Peyer's patch (tissue), 4 donors: ENCODE data around the gene PTGIR. TPM values are rescaled to one million over a fixed set of nuclear protein-coding genes. Genes with fewer than 3 reads are reported as not detected.

Experiments used
- DNase-seq, 3 donors: peaks; one replicate each; pipeline ENCODE4 v3.0.0-alpha.2; 2017 to 2019
- H3K27ac ChIP-seq, 4 donors: fragments of 200-600 bp; sonication (generic); one replicate each; pipeline ENCODE4 v1.5.1; 2016 to 2019
- H3K27me3 ChIP-seq, 2 donors: fragments of 200-600 bp; sonication (generic); one replicate each; pipeline ENCODE4 v1.5.1; 2019
- H3K36me3 ChIP-seq, 3 donors: fragments of 200-600 bp; sonication (generic); one replicate each; pipeline ENCODE4 v1.5.1; 2016 to 2019
- H3K4me1 ChIP-seq, 4 donors: fragments of 200-600 bp; sonication (generic); one replicate each; pipeline ENCODE4 v1.5.1; 2016 to 2019
- H3K4me3 ChIP-seq, 4 donors: fragments of 200-600 bp; sonication (generic); 1 replicate in 3 of 4; 2 replicates in 1 of 4; pipeline ENCODE4 v1.5.1; 2016 to 2019; ENCODE audit warnings: mild to moderate bottlenecking in 1 of 4
- H3K9me3 ChIP-seq, 4 donors: fragments of 200-600 bp; sonication (generic); one replicate each; pipeline ENCODE4 v1.5.1; 2016 to 2019; ENCODE audit warnings: mild to moderate bottlenecking in 1 of 4
- CTCF ChIP-seq, 6 experiments: fragments of 450-650 bp in 4 of 6; fragments of 200-600 bp in 2 of 6; sonication (generic) in 1 of 6; IDR thresholded peaks; one replicate each; pipeline ENCODE4 v1.5.1; 2017 to 2019; ENCODE audit warnings: antibody characterized with exemption in 6 of 6, mild to moderate bottlenecking in 3 of 6, moderate library complexity in 1 of 6
- POLR2A ChIP-seq, 2 donors: fragments of 450-650 bp; IDR thresholded peaks; one replicate each; pipeline ENCODE4 v1.5.1; 2017; ENCODE audit warnings: antibody characterized with exemption in 2 of 2, mild to moderate bottlenecking in 2 of 2, moderate library complexity in 2 of 2
- total RNA-seq, 4 donors: library from RNA; depleted of rRNA; stranded (reverse); fragments of >200 nt; gene quantifications; one replicate each; pipeline ENCODE4 v1.1.0, GENCODE V29; 2016

Gene PTGIR, protein sequence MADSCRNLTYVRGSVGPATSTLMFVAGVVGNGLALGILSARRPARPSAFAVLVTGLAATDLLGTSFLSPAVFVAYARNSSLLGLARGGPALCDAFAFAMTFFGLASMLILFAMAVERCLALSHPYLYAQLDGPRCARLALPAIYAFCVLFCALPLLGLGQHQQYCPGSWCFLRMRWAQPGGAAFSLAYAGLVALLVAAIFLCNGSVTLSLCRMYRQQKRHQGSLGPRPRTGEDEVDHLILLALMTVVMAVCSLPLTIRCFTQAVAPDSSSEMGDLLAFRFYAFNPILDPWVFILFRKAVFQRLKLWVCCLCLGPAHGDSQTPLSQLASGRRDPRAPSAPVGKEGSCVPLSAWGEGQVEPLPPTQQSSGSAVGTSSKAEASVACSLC
- 1 to 10 TPM in 2 of 4 donors, not detected in 2; 3.4 to 5.8 TPM for total RNA-seq

DNA sequence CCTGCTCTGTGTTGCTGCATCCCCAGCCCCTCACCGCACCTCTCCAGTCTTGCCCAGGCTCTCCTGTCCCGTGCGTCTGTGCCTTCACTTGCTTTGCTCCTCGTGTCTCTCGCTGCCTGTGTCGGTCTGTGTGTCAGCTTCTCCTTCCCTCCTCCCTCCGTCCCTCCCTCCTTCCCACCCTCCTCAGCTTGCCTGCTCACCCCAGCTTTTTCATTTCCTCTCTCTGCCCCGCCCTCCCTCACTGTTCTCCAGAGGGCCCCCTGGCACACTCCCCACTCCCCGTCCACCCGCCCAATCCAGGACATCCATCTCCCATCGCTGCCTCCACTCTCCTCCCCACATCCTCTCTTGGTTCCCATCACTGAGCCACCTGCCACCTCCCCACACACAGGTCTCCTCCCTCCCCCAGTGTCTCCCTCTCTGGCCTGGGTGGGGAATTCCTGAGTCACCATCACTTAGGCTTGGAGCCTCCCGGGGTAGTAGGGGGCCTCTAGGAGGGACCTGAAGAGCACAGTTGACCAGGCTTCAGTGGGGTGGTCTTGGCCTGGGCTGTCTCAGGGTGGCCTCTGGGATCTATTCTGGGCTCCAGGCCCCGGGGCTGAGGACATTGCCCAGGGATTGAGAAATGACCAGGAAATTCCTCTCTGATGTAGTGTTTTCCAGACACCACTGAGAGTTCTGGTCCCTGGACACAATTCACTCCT is at the start of gene PTGIR:
TSS of gene PTGIR (minus strand) at position 132 of the 704 bp plus-strand sequence. CDS start 864 bp downstream, outside the sequence.
- peak in 1 of 3 donors; percentile 36 for DNase-seq
- TF ChIP-seq POLR2A (IDR thresholded peaks at IDR 0.05) (no peak), CTCF (IDR thresholded peaks at IDR 0.05) (no peak)
- H3K4me1 ChIP-seq: peaks cover 0 to 42% (median 10%) of the 10 kb centered on the region in 4 donors

GRCh38 chr19:46670813-46671212 is 45.9 kb upstream of the PTGIR start:
- Histone ChIP-seq H3K27ac (no peak overlapping the region), H3K9me3 (no peaks in the 10 kb centered on the region), H3K4me3 (no peak overlapping the region), H3K36me3 (peaks cover 0 to 25% (median 0%) of the 10 kb centered on the region in 3 donors), H3K27me3 (no peaks in the 10 kb centered on the region), H3K4me1 (no peaks in the 10 kb centered on the region)
- no peak for TF ChIP-seq POLR2A (IDR thresholded peaks at IDR 0.05)
- no peak for DNase-seq

More for the DNA sequence above, at the start of gene PTGIR:
- Histone ChIP-seq H3K27ac (peak within 1 kb of the TSS; percentile 55 to 84 (median 67)), H3K27me3 (no peaks in the 10 kb centered on the region), H3K36me3 (no peaks in the 10 kb centered on the region), H3K4me3 (peak within 1 kb of the TSS in 3 of 4 donors; percentile 0 to 19 (median 1)), H3K9me3 (no peaks in the 10 kb centered on the region)

- H3K9me3 ChIP-seq: no peaks in the 10 kb centered on the region
- DNase-seq: no peak
- no peak for TF ChIP-seq POLR2A (IDR thresholded peaks at IDR 0.05)
- TF ChIP-seq CTCF (IDR thresholded peaks at IDR 0.05): no peak
- H3K36me3 ChIP-seq: peaks cover 0 to 8% (median 0%) of the 10 kb centered on the region in 3 donors
- no peaks in the 10 kb centered on the region for H3K4me1 ChIP-seq
- H3K27me3 ChIP-seq: no peaks in the 10 kb centered on the region
- H3K27ac ChIP-seq: no peak overlapping the region
- H3K4me3 ChIP-seq: no peak overlapping the region
Observed at GRCh38 chr19:46668662-46669061, 43.8 kb upstream of the PTGIR start.

DNA sequence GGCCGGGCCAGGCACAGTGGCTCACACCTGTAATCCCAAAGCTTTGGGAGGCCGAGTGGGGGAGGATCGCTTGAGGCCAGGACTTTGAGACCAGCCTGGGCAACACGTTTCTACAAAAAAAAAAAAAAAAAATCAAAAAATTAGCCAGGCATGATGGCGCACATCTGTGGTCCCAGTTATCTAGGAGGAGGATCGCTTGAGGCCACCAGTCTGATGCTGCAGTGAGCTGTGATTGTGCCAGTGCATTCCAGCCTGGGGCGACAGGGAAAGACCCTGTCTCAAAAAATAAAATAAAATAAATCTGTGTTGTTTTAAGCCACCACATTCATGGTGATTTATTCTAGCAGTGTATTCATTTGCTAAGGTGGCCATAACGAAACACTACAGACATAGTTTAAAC is 40.2 kb upstream of the PTGIR start:
- H3K36me3 ChIP-seq: no peaks in the 10 kb centered on the region
- TF ChIP-seq POLR2A (IDR thresholded peaks at IDR 0.05) (no peak), CTCF (IDR thresholded peaks at IDR 0.05) (no peak)
- H3K4me1 ChIP-seq: peaks cover 0 to 15% (median 7%) of the 10 kb centered on the region in 4 donors
- no peaks in the 10 kb centered on the region for H3K9me3 ChIP-seq
- no peak overlapping the region for H3K27ac ChIP-seq
- no peak for DNase-seq
- no peak overlapping the region for H3K4me3 ChIP-seq
- H3K27me3 ChIP-seq: peaks cover 2 to 6% of the 10 kb centered on the region in 2 donors

DNA sequence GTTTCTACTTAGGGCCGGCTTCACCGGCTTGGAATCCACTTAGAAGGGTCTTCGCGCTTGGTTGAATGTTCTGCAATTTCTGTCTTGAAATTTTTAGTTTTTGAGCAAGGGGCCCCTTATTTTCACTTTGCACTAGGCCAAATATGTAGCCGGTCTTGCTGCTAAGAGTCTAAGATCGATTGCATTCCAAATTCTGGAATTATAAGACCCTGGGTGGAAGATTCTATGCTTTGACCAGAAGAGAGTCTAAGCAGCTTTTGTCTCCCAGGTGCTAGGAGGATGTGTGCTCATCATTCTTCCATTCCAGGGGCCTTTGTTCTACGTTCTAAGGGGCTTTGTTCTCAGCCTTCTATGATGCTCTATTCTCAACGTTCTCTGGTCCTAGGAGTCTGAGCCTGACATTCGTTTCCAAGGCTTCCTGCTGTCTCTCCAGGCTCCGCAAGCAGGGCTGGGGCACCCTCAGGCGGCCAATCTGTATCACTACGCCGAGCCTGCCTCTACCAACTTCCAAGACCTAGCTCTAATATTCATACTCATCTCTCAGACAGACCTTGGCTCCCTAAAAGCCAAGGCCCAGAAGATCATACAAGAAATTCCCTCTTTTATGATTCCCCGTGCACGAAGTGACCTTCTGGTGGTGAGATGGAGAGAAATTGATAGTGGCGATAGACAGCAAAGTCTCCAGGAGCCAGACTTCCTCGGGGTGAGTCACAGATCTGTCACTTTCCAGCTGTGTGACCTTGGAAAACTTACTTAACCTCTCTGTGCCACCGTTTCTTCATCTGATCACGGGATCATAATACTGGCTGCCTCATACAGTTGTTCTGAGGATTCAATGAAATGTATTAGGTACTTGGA is 37.1 kb upstream of the PTGIR start:
- Histone ChIP-seq H3K9me3 (no peaks in the 10 kb centered on the region), H3K27me3 (peaks cover 3 to 19% of the 10 kb centered on the region in 2 donors), H3K4me1 (peaks cover 0 to 26% (median 14%) of the 10 kb centered on the region in 4 donors), H3K4me3 (peak overlapping the region; percentile 23 to 58 (median 42)), H3K27ac (peak overlapping the region; percentile 9 to 75 (median 65)), H3K36me3 (no peaks in the 10 kb centered on the region)
- TF ChIP-seq POLR2A (IDR thresholded peaks at IDR 0.05) (no peak), CTCF (IDR thresholded peaks at IDR 0.05) (peak; percentile 79 to 95 (median 90))
- peak; percentile 81 to 92 (median 83) for DNase-seq
